GM23248 (cell line): ENCODE data around the gene ZBTB42.

Experiments
- EZH2 ChIP-seq: fragments of 200-600 bp; sonication (generic); IDR thresholded peaks from 2 replicates; pipeline ENCODE4 v1.6.1; 2018; ENCODE audit warnings: antibody characterized with exemption, mild to moderate bottlenecking; ENCODE audit not compliant: insufficient read depth, poor library complexity, severe bottlenecking
- EZH2phosphoT487 ChIP-seq: fragments of 200-600 bp; sonication (generic); IDR thresholded peaks from 2 replicates; pipeline ENCODE4 v1.6.1; 2018; ENCODE audit warnings: antibody characterized with exemption, moderate library complexity, mild to moderate bottlenecking, low read depth; ENCODE audit not compliant: insufficient read depth

DNA sequence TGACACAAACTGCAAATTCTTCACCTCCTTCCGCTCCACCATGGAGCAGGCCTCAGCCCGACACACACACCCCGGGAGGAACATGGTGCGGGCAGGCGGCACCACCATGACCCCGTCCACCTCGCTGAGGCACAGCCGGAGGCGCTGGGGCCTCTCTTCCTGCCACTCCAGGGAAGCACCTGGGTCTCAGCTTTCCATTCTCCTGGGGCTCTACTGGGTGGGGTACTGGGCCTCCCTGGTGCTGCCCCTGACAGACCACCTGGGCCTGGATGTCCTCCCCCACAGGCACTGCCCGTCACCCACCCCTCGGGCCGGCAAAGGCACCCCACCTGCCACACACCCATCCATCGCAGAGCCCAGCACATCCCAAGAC is 15.2 kb upstream of the ZBTB42 start:
- TF ChIP-seq EZH2phosphoT487 (no peak), EZH2 (no peak)
